Uterus (tissue), 2 donors: ENCODE data around the gene ZNF821.
"Not testable (repeated sequence)": the region's sequence is repeated elsewhere in the genome, so short reads cannot be mapped to it uniquely, and the experiment has no call there.

Experiments
- CTCF ChIP-seq, 4 experiments: fragments of 200-600 bp in 2 of 4; fragments of 450-650 bp in 2 of 4; sonication (generic) in 2 of 4; IDR thresholded peaks; one replicate each; pipeline ENCODE4 v1.5.1; 2016 to 2019; ENCODE audit warnings: antibody characterized with exemption in 4 of 4, mild to moderate bottlenecking in 2 of 4, moderate library complexity in 1 of 4
- POLR2A ChIP-seq, 2 donors: fragments of 450-650 bp; IDR thresholded peaks; one replicate each; pipeline ENCODE4 v1.6.1; 2016; ENCODE audit warnings: antibody characterized with exemption in 2 of 2, mild to moderate bottlenecking in 1 of 2, moderate library complexity in 1 of 2

- not testable (repeated sequence) for TF ChIP-seq CTCF, POLR2A (IDR thresholded peaks at IDR 0.05)
These were observed 21.8 kb upstream of the ZNF821 start for GRCh38 chr16:71905765-71906164.
